ENCODE measurements around the gene MCCC1.

MCCC1 gene

GRCh38 chr3:183082355-183082915, 16.9 kb downstream of the MCCC1 start:
- H3K9me3 ChIP-seq (ENCODE audit: severe bottlenecking) = peaks cover 2% of the 10 kb centered on the region
- H3K4me3 ChIP-seq (ENCODE audit: low read depth, low read length) = no peak overlapping the region
- no peak overlapping the region for H3K27ac ChIP-seq
- TF ChIP-seq, protein P1, sequence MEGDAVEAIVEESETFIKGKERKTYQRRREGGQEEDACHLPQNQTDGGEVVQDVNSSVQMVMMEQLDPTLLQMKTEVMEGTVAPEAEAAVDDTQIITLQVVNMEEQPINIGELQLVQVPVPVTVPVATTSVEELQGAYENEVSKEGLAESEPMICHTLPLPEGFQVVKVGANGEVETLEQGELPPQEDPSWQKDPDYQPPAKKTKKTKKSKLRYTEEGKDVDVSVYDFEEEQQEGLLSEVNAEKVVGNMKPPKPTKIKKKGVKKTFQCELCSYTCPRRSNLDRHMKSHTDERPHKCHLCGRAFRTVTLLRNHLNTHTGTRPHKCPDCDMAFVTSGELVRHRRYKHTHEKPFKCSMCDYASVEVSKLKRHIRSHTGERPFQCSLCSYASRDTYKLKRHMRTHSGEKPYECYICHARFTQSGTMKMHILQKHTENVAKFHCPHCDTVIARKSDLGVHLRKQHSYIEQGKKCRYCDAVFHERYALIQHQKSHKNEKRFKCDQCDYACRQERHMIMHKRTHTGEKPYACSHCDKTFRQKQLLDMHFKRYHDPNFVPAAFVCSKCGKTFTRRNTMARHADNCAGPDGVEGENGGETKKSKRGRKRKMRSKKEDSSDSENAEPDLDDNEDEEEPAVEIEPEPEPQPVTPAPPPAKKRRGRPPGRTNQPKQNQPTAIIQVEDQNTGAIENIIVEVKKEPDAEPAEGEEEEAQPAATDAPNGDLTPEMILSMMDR (IDR thresholded peaks at IDR 0.05; ENCODE audit: low read depth, low read length) = no peak
- peaks cover 24% of the 10 kb centered on the region for H3K36me3 ChIP-seq
- no peak for DNase-seq
- no peaks in the 10 kb centered on the region for H3K27me3 ChIP-seq (ENCODE audit: insufficient read depth, low read depth, severe bottlenecking)

- DNase-seq = no peak
- H3K4me3 ChIP-seq (ENCODE audit: low read depth, low read length) = no peak overlapping the region
- no peaks in the 10 kb centered on the region for H3K27me3 ChIP-seq (ENCODE audit: insufficient read depth, low read depth, severe bottlenecking)
- H3K36me3 ChIP-seq = peaks cover 24% of the 10 kb centered on the region
- peaks cover 2% of the 10 kb centered on the region for H3K9me3 ChIP-seq (ENCODE audit: severe bottlenecking)
- H3K27ac ChIP-seq = no peak overlapping the region
- TF ChIP-seq, protein P1 (IDR thresholded peaks at IDR 0.05; ENCODE audit: low read depth, low read length) = no peak
Measured at GRCh38 chr3:183081459-183082183, 17.7 kb downstream of the MCCC1 start.

DNA sequence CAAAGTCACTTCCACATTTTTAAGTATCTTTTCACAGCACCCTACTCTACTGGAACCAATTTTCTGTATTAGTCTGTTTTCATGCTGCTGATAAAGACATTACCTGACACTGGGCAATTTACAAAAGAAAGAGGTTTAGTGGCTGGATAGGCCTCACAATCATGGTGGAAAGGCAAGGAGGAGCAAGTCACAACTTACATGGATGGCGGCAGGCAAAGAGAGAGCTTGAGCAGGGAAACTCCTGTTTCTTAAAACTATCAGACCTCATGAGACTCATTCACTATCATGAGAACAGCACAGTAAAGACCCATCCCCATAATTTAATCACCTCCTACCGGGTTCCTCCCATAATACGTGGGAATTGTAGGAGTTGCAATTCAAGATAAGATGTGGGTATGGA, 18.7 kb downstream of the MCCC1 start:
- DNase-seq = no peak
- H3K27me3 ChIP-seq (ENCODE audit: insufficient read depth, low read depth, severe bottlenecking) = no peaks in the 10 kb centered on the region
- TF ChIP-seq, protein P1 (IDR thresholded peaks at IDR 0.05; ENCODE audit: low read depth, low read length) = no peak
- H3K9me3 ChIP-seq (ENCODE audit: severe bottlenecking) = peaks cover 2% of the 10 kb centered on the region
- no peak overlapping the region for H3K4me3 ChIP-seq (ENCODE audit: low read depth, low read length)
- peaks cover 18% of the 10 kb centered on the region for H3K36me3 ChIP-seq
- no peak overlapping the region for H3K27ac ChIP-seq

DNA sequence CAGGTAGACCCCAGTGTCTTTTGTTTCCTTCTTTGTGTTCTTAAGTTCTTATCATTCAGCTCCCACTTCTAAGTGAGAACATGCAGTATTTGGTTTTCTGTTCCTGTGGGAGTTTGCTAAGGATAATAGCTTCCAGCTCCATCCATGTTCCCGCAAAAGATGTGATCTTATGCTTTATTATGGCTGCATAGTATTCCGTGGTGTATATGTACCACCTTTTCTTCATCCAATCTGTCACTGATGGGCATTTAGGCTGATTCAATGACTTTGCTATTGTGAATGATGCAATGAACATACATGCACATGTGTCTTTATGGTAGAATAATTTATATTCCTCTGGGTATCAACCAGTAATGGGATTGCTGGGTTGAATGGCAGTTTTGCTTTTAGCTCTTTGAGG, 24.4 kb downstream of the MCCC1 start:
- TF ChIP-seq, protein P1 (IDR thresholded peaks at IDR 0.05; ENCODE audit: low read depth, low read length) = no peak
- no peak overlapping the region for H3K27ac ChIP-seq
- H3K9me3 ChIP-seq (ENCODE audit: severe bottlenecking) = peaks cover under 1% of the 10 kb centered on the region
- H3K36me3 ChIP-seq = peaks cover 4% of the 10 kb centered on the region; the same call in 1 of the 2 replicates
- no peak for DNase-seq
- H3K4me3 ChIP-seq (ENCODE audit: low read depth, low read length) = no peak overlapping the region
- no peaks in the 10 kb centered on the region for H3K27me3 ChIP-seq (ENCODE audit: insufficient read depth, low read depth, severe bottlenecking)

DNA sequence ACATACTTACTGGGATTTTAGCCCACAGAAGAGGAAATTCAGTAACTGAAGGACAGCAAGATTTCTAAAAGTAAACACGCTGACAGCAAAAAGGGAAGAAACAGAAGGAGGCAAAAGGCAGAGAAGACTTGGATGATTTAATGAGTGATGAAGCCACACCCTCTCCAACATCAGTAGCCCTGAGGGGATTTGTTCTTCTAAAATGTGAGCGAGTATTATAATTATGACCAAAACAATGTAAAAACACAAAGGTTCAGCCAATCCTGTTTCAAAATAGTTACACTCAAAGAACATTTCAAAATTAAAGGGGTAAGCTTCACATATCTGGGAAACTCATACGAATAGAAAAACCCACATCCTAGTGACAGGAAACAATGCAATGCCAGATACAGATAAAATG, 25.0 kb downstream of the MCCC1 start:
- TF ChIP-seq, protein P1 (IDR thresholded peaks at IDR 0.05; ENCODE audit: low read depth, low read length) = no peak
- Histone ChIP-seq H3K9me3 (ENCODE audit: severe bottlenecking) (no peaks in the 10 kb centered on the region), H3K27me3 (ENCODE audit: insufficient read depth, low read depth, severe bottlenecking) (no peaks in the 10 kb centered on the region), H3K4me3 (ENCODE audit: low read depth, low read length) (no peak overlapping the region), H3K27ac (no peak overlapping the region), H3K36me3 (peaks cover 4% of the 10 kb centered on the region; the same call in 1 of the 2 replicates)
- DNase-seq = no peak

All from WERI-Rb-1 (cell line).